HFF-Myc (cell line): ENCODE data around the gene OLFML1.

Source experiments
- DNase-seq: peaks from one replicate; pipeline ENCODE4 v3.0.0-alpha.2; 2011; ENCODE audit warnings: low read depth; ENCODE audit errors: extremely low read depth
- H3K4me3 ChIP-seq: replicated peaks from 2 replicates; pipeline ENCODE4 v1.5.1; 2011; ENCODE audit warnings: low read depth, mild to moderate bottlenecking, control low read depth, low read length
- CTCF ChIP-seq: IDR thresholded peaks from 2 replicates; pipeline ENCODE4 v1.5.1; 2012; ENCODE audit warnings: mild to moderate bottlenecking, low read depth, low read length, control low read depth; ENCODE audit errors: missing control alignments

Gene OLFML1

GRCh38 chr11:7451520-7451919 is 33.8 kb upstream of the OLFML1 start:
- no peak for DNase-seq
- TF ChIP-seq CTCF: no peak
- no peak overlapping the region for H3K4me3 ChIP-seq

DNA sequence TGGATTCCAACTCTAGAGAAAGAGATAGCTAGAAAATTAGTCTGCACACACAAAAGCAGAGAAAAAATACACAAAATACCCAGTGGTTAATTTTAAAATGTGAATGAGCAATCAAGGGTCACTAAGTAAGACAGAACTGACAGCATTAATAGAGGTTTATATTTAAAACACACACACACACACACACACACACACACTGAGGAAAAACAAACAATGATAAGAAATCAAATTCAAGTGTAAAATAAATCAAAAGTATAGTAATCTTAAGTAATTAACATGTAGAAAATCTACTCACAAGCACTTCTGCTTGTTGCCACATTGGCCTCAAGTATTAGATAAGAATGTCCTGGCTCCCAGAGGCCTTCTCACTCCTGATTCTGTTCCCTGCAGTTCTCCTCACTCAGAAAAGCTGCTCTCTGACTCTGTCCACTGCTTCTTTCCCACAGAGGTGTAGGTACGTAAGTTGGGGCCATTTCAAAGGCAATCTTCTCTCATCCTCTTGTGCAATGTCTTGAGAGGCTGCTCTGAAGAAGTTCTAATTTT is 33.3 kb upstream of the OLFML1 start:
- no peak overlapping the region for H3K4me3 ChIP-seq
- no peak for TF ChIP-seq CTCF
- DNase-seq: no peak

DNA sequence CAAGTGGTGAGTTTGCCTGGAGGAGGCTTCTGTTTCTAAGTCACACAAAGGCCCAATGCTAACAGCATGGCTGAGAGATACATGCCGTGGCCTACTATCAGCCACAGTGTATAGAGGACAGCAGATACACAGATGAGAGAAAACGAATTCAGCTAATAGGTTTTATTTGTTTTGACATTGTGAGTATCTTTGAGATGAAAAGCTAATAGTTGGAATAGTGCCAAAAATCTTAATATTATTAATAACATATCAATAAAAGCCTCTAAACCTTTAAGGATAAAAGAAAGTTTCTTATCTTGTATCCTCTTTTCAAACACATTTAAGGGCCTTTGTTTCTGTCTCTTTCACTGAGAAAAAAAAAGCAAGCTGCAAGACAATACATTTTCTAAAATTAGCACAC is 30.5 kb upstream of the OLFML1 start:
- no peak for DNase-seq
- TF ChIP-seq CTCF: no peak
- H3K4me3 ChIP-seq: no peak overlapping the region

- DNase-seq: no peak
- no peak overlapping the region for H3K4me3 ChIP-seq
- TF ChIP-seq CTCF: no peak
These were observed 28.1 kb upstream of the OLFML1 start for GRCh38 chr11:7457211-7457610.

DNA sequence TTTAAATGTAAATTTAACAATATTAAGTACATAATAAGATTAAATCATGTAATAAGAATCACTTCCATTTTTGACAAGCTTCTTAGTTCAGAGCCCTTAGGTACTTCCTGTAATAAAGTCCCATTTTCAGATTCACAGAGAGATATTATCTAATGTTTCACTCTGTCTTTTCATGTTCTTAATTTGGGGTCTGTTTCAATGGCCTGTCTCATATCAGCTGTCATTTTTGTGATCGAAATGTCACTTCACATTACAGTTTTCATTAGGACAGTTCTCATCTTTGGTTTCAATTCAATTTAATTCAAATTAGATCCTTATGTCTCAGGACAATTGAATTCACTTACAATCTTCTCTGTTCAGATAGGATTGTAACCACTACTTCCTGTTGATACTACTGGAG is 22.6 kb upstream of the OLFML1 start:
- TF ChIP-seq CTCF: no peak
- DNase-seq: no peak
- no peak overlapping the region for H3K4me3 ChIP-seq

- TF ChIP-seq CTCF: no peak
- H3K4me3 ChIP-seq: no peak overlapping the region
- no peak for DNase-seq
These were observed 17.7 kb upstream of the OLFML1 start for GRCh38 chr11:7467652-7468051.

GRCh38 chr11:7469351-7469865 is 15.9 kb upstream of the OLFML1 start:
- H3K4me3 ChIP-seq: no peak overlapping the region
- TF ChIP-seq CTCF: no peak
- no peak for DNase-seq
